ENCODE measurements around the gene RAPGEF2. TPM values are rescaled to one million over a fixed set of nuclear protein-coding genes. Genes with fewer than 3 reads are reported as not detected.
A peak's percentile ranks its signal among the peaks of the same experiment; 100 is the strongest.

The RAPGEF2 gene
- total and polyA plus RNA-seq, 2 of the 8 experiments (the other 6 are each of a cell fraction or from before 2014, with no cell fraction given): 24.4 to 48.6 TPM

DNA sequence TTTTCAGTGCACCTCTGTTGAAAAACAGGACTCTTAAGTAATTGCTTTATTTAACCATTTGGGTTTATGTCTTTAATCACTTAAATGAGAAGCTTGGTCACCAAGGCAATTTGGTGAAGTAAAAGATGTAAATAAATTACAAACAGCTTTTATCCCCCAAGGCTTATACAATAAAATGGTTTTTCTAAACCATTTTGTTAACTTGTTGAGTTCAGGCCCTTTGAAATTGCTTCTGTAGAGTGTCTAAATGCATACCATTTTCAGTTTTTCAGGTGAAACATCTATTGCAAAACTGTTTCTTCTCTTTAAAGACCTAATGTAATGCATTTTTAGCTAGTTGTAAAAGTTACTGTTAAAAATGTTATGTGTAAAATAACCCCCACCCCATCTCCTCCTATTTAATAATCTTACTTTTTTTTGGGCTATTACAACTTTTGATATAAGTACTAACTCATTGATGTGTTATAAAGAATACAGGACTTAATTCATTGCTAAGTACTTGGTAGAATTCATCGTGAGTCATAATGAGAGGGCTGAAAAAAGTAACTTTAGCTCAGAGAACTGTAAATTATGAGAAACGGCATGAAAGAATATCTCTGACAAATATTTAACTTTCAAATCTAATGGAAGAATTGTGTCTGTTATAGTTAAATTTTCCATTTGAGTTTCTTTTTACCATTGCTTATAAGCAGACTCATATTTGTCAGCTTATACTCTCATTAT, 4.5 kb downstream of the RAPGEF2 start:
- peaks cover 11% of the 10 kb centered on the region; the same call in 1 of the 2 replicates for H3K23me2 ChIP-seq (ENCODE audit: low read depth, low read length)
- no peak overlapping the region for H4K5ac ChIP-seq (ENCODE audit: insufficient read length, low read depth, low read length)
- H2BK12ac ChIP-seq (ENCODE audit: low read depth, low read length): no peak overlapping the region
- POLR2A ChIA-PET (ENCODE audit: partially characterized antibody): no interaction called here
- H2BK120ac ChIP-seq (replicated peaks; ENCODE audit: low read depth, low read length): no peak overlapping the region
- peaks cover 0 to 10% (median 2%) of the 10 kb centered on the region in 4 experiments; a peak in 4 of 7 replicates for H3K4me1 ChIP-seq (replicated peaks in 1 of 4; ENCODE audit: control insufficient read depth in 3 of 4, insufficient read depth in 4 of 4, low read length in 3 of 4)
- no peaks in the 10 kb centered on the region for H3K36me3 ChIP-seq (ENCODE audit: control insufficient read depth in 2 of 4, insufficient read depth in 4 of 4, low read length in 3 of 4)
- H2BK15ac ChIP-seq (ENCODE audit: low read length): no peak overlapping the region
- no peak overlapping the region for H3K23ac ChIP-seq (ENCODE audit: insufficient read length)
- no peak overlapping the region for H3K9ac ChIP-seq (replicated peaks in 1 of 4; ENCODE audit: extremely low read depth in 1 of 4, low read depth in 3 of 4, low read length in 3 of 4)
- H3K14ac ChIP-seq (ENCODE audit: insufficient read length): no peak overlapping the region
- H3K4ac ChIP-seq (replicated peaks; ENCODE audit: insufficient read length, low read depth, low read length): no peak overlapping the region
- no peak overlapping the region for H2AFZ ChIP-seq (ENCODE audit: low read length)
- H2AK5ac ChIP-seq (ENCODE audit: low read depth, low read length): no peak overlapping the region
- no peak for FAIRE-seq
- H3K27ac ChIP-seq (ENCODE audit: low read depth, low read length): no peak overlapping the region
- no peak overlapping the region for H3K56ac ChIP-seq (replicated peaks; ENCODE audit: insufficient read length, low read depth, low read length)
- H4K20me1 ChIP-seq (replicated peaks in 1 of 2; ENCODE audit: control insufficient read depth in 1 of 2, insufficient read depth in 2 of 2, low read length in 2 of 2): peaks cover 19% of the 10 kb centered on the region in 2 experiments
- no peak overlapping the region for H2BK5ac ChIP-seq (ENCODE audit: low read depth, low read length)
- H4K91ac ChIP-seq (replicated peaks; ENCODE audit: insufficient read length, low read length): no peak overlapping the region
- H3K4me3 ChIP-seq (ENCODE audit: extremely low read depth in 1 of 4, insufficient read depth in 2 of 4, low read depth in 3 of 4, low read length in 4 of 4): peak overlapping the region in 1 of 4 experiments; percentile 99; a peak in 1 of 8 replicates
- H3K79me2 ChIP-seq (ENCODE audit: control insufficient read depth in 1 of 2, insufficient read depth in 2 of 2, low read length in 2 of 2): peaks cover 9 to 83% of the 10 kb centered on the region in 2 experiments; a peak in 3 of 4 replicates
- no peaks in the 10 kb centered on the region for H3K9me3 ChIP-seq (ENCODE audit: insufficient read depth in 2 of 2, low read depth in 1 of 2, low read length in 1 of 2)
- no peaks in the 10 kb centered on the region for H3K27me3 ChIP-seq (replicated peaks in 1 of 4; ENCODE audit: control insufficient read depth in 3 of 4, extremely low read depth in 1 of 4, insufficient read depth in 3 of 4, low read length in 3 of 4)
- no peak for DNase-seq (ENCODE audit: low read depth in 1 of 2, low spot score in 2 of 2)
- H4K8ac ChIP-seq (ENCODE audit: extremely low read depth, insufficient read depth, low read length): no peak overlapping the region
- H3K79me1 ChIP-seq (ENCODE audit: low read depth, low read length): no peaks in the 10 kb centered on the region; the same call in none of the 2 replicates
- H3K18ac ChIP-seq (ENCODE audit: extremely low read depth, low read length): no peak overlapping the region
- H2BK20ac ChIP-seq (ENCODE audit: low read length): no peak overlapping the region
- CTCF ChIA-PET (ENCODE audit: partially characterized antibody): interaction anchor here (0.8 to 2.2 kb wide), 5 partner anchors 9 to 355 kb away, joined by 3 to 7 read pairs (median 3); no protein-coding TSS in a partner anchor
- 43% methylated on average over 2 of the region's 2 CpGs; no CpG with 5 or more reads in 1 of the 2 experiments for WGBS, 2 experiments (ENCODE audit: extremely low coverage in 1 of 2, insufficient coverage in 1 of 2, insufficient read length in 1 of 2, insufficient replicate concordance in 2 of 2, low coverage in 1 of 2, low lambda C conversion rate in 2 of 2, missing lambda C conversion rate in 1 of 2)
- no peak overlapping the region; a peak in 1 of 4 replicates for H3K4me2 ChIP-seq (ENCODE audit: insufficient read depth in 1 of 2, low read depth in 2 of 2, low read length in 2 of 2)
- TF ChIP-seq POU5F1 (IDR thresholded peaks at IDR 0.05; ENCODE audit: low read depth, low read length): no peak
- TF ChIP-seq KDM1A (IDR thresholded peaks at IDR 0.05; ENCODE audit: borderline replicate concordance, low read length): no peak
- no peak for TF ChIP-seq RBBP5 (IDR thresholded peaks at IDR 0.05; ENCODE audit: borderline replicate concordance, low read depth, low read length)
- TF ChIP-seq TBP (IDR thresholded peaks at IDR 0.05; ENCODE audit: low read depth, low read length): no peak
- no peak for TF ChIP-seq POLR2A (IDR thresholded peaks at IDR 0.05; ENCODE audit: control extremely low read depth in 1 of 2, low read depth in 2 of 2, low read length in 2 of 2)
- no peak for TF ChIP-seq CBX8 (IDR thresholded peaks at IDR 0.05; ENCODE audit: borderline replicate concordance, low read depth, low read length)
- no peak for TF ChIP-seq EP300 (IDR thresholded peaks at IDR 0.05; ENCODE audit: borderline replicate concordance in 1 of 2, low read depth in 2 of 2, low read length in 2 of 2)
- TF ChIP-seq RNF2 (IDR thresholded peaks at IDR 0.05; ENCODE audit: borderline replicate concordance, low read depth, low read length, missing control alignments, poor library complexity, severe bottlenecking): no peak
- TF ChIP-seq HDAC6 (IDR thresholded peaks at IDR 0.05; ENCODE audit: low read depth, low read length): no peak
- TF ChIP-seq BACH1 (IDR thresholded peaks at IDR 0.05; ENCODE audit: low read length): no peak
- TF ChIP-seq CHD1 (IDR thresholded peaks at IDR 0.05; ENCODE audit: low read depth, low read length): no peak
- TF ChIP-seq SIN3A (conservative IDR thresholded peaks at IDR 0.05 in 1 of 2, IDR thresholded peaks at IDR 0.05 in 1 of 2; ENCODE audit: low read depth in 1 of 2, low read length in 2 of 2): no peak

Measured in H1 (cell line).